HG02623 (cell line): ENCODE measurements around the gene CACNG5.

ENCODE experiments used
- ATAC-seq: cut with Tn5 transposase; IDR thresholded peaks from one replicate; pipeline ENCODE4 v1.9.1; 2021; ENCODE audit warnings: moderate library complexity; ENCODE audit not compliant: unreplicated experiment

Gene CACNG5

DNA sequence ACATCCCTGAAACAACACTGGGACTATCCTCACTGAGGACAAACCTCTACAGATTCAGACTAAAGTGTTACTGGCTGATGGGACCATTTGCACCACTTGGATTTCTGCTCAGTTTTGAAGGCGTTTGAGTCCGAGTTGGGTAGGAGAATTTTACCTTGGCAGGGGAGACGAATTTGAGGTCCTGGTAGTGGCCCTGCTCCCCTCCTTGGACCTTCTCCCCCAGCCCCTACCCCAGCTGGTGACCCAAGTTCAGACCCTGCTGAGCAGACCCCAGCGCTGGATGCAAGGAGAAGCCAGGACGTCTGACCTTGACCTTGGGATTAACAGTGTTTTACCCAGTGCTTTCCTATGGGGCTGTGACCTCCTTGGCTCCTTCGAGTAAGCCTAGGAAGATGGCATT is 13.6 kb downstream of the CACNG5 start:
- no peak for ATAC-seq

GRCh38 chr17:66849032-66849655 is 14.2 kb downstream of the CACNG5 start:
- no peak for ATAC-seq

- ATAC-seq, result no peak
Observed at GRCh38 chr17:66849851-66850580, 15.1 kb downstream of the CACNG5 start.

GRCh38 chr17:66850692-66851091 is 15.8 kb downstream of the CACNG5 start:
- ATAC-seq, result no peak

DNA sequence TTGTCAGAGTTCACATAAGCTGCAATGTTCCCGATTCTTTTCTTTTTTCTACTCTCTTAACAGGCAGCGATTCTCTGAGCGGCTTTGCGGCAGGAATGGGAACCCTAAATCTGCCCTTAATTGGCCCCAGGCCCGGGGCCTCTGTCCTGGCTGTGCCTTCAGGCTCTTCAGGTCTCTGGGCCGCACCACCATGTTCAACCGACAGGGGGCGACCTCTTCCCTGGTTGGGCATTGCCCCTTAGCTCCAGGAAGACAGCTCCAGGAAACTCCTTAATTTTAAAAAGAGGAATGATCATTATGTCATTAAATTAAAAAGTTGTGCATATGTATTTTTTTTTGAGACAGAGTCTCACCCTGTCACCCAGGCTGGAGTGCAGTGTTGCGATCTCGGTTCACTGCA is 20.3 kb downstream of the CACNG5 start:
- ATAC-seq, result no peak

DNA sequence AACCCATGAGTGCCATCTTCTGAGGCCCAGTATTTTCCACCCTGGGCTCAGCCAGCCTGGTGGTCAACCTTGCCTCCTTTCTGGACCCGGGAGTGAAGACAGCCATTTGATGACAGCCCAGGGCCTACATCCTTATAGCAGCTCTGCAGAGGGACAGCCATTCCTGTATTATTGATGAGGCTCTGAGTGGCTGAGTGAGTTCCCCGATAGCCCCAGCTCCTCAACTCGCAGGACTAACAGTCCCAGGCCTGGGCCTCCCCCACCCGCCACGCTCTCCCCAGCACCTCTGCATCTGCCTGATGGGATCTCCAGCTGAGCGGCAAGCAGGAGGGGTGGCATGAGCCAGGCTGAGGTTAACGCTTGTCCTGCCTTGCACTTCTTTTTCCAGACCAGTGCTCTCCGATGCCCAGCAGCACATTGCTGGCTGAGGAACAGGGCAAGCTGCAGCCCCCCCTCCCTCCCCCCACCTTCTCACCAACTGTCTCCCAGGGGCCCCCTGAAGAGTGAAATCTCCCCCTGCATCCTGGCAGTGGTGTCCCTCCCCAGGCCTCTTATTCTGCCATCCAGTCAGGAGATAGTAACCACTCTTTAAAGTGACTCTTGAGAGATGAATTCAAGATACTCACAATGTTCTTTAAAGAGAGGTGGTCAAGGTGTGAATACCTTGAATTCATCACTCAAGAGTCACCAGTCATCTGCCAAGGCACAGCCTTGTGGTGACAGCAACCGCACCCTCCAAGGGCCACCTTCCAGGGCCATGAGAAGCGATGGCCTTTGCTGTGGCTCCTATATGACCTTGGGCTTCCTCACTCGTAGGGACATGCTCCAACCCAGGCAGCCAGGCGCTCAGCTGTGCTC is 23.5 kb downstream of the CACNG5 start:
- no peak for ATAC-seq

DNA sequence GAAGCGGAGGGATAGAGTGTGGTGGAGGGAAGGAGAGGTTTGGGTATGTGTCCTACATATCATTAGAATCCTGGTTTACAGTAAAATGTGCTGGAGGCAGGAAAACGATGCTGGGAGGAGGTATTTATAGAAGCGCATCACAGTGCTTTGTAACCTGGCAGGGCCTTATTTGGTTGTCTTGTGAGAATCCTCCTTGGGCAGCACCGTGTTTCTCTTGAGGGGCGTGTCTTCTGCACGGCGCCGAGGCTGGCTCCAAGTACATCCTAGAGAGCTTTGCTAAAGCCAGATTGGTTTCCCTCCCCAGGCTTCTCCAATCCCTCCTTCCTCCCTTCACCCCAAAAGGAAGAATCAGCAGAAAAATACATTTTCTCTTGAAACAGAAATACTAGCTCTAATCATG is 24.4 kb downstream of the CACNG5 start:
- no peak for ATAC-seq

DNA sequence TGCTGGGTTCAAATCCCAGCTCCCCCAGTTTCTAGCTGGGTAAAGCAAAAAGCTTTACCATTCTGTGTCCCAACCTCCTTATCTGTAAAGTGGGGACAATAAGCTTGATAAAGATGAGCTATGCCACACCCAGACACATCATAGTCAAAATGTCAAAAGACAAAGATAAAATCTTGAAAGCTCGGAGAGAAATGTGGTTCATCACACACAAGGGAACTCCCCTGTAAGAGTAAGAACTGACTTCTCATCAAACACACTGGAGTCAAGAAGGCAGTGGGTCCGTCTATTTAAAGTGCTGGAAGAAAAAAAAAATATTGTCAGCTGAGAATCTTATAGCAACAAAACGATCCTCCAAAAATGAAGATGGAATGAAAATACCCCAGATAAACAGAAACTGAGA is 25.3 kb downstream of the CACNG5 start:
- ATAC-seq, result no peak

DNA sequence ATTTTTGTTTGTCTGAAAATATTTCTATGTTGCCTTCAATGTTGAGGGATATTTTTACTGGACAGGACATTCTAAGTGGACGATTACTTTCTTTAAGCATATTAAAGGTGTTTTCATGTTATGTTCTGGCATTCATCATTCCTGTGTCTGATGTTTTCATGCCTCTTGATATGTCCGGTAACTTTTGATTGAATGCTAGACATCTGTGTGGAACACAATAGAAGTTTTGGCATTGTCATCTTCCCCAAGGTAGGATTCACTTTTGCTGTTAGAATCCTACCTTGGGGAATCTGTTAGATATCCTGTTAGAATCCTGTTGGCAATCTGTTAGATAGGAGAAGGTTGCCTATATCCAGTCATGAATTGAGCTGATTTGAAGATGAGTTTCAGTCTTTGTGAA is 28.9 kb downstream of the CACNG5 start:
- no peak for ATAC-seq

DNA sequence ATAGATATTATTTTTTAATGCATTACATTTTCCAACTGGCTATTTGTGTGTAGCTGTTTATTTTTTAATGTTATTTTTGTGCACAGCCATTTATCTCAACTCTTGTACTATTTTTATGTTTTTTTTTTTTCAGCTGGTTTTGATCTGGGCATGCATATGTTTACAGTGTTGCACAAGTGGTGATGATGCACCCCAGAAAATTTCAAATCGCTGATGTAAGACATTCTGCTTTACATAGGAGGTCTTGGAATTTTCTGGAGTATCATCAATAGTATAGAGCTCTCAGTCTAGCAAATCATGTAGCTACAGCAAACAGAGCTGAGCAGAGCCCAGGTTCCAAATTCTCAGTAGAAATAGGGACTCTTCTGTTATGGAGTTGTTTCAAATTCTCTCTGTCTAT is 30.2 kb downstream of the CACNG5 start:
- no peak for ATAC-seq

DNA sequence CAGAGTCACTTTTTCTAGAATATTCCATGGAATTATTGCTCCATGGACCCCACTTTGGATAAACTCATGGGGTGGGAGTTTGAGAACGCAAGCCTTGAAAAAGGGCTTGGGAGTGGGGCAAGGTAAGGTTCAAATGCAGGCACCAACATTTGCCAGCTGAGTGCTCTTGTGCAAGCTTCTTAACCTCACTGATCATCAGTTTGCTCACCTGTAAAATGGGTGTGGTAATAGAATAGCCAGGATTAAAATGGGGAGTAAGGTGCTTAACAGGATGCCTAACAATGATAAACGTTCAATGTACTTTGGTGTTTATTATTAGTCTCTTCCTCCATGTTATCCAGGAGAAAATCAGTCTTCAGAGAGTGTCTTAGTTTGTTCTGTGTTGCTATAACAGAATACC is 39.0 kb downstream of the CACNG5 start:
- no peak for ATAC-seq

DNA sequence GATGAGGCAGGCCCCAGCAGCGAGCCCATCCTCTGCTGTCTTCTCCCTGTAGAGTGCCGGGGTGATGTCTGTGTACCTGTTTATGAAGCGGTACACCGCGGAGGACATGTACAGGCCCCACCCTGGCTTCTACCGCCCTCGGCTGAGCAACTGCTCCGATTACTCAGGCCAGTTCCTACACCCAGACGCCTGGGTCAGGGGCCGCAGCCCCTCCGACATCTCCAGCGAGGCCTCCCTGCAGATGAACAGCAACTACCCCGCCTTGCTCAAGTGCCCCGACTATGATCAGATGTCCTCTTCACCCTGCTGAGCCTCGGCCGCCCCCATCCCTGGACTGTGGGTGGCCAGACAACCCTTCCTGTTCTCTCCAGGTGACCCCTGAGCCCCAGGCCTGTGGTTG is 50.0 kb downstream of the CACNG5 start:
- no peak for ATAC-seq

GRCh38 chr17:66885417-66885816 is 50.5 kb downstream of the CACNG5 start:
- ATAC-seq, result no peak

GRCh38 chr17:66889480-66890230 is 54.7 kb downstream of the CACNG5 start:
- no peak for ATAC-seq

DNA sequence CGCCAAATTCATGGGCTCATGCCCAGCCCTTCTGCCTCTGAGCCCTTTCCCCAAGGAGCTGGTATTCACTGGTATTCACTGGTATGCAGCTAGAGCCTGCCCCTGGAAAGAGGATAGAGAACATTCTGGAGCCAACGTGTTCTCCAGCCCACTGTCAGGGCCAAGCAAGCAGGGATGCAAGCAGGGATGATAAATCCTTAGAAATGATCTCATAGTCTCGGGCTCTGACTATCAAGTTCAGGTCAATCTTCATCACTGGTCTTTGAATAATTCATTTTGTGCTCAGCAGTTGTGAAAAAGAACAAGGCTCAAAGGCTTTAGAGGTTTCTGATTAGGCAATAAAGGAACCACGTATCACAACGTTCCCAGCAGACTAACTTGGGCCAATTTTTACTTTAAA is 57.3 kb downstream of the CACNG5 start:
- ATAC-seq, result no peak

- ATAC-seq, result no peak
Observed at GRCh38 chr17:66893382-66893781, 58.5 kb downstream of the CACNG5 start.

DNA sequence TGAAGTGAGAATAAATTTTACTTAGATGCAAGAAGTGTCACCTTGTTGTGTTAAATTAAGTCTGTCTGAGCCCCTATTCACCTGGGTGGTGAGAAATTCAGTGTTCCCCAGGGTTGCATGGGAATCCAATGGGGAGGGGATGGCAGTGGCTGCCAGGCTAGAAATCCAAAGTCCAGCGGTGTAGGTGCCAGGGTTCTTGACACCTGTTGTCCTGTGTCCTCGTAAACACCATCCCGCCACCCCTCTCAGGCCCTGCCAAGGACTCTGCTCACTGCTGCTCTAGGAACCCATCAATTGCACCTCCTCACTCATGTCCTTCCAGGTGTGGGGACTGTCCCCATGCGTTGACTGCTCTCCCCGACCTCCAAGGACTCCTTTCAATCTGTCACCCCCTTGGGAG is 58.9 kb downstream of the CACNG5 start:
- ATAC-seq, result no peak

- no peak for ATAC-seq
Observed at GRCh38 chr17:66897141-66897540, 62.2 kb downstream of the CACNG5 start.

GRCh38 chr17:66898536-66898935 is 63.6 kb downstream of the CACNG5 start:
- no peak for ATAC-seq

- ATAC-seq, result no peak
Observed at GRCh38 chr17:66900126-66901010, 65.5 kb downstream of the CACNG5 start.
